AG04449 (cell line): ENCODE data around the gene AGER.
"Not testable (repeated sequence)": the region's sequence is repeated elsewhere in the genome, so short reads cannot be mapped to it uniquely, and the experiment has no call there.

Experiments
- CTCF ChIA-PET: fragments of 350-600 bp; formaldehyde crosslinking; extraction: SDS; loops from one replicate; lab custom pipeline; 2021; ENCODE audit warnings: antibody characterized with exemption; lab: Yijun Ruan, JAX
- POLR2A ChIA-PET: fragments of 400-600, 350-600 bp; formaldehyde crosslinking; extraction: SDS; loops from one replicate; lab custom pipeline; 2020; ENCODE audit warnings: antibody characterized with exemption, inconsistent platforms; lab: Yijun Ruan, JAX
- DNase-seq: peaks from one replicate; pipeline ENCODE4 v3.0.0-alpha.2; 2010; ENCODE audit warnings: low read depth, low spot score
- H3K4me3 ChIP-seq: 2 replicates; pipeline ENCODE4 v1.5.1; 2011; ENCODE audit warnings: low read depth, mild to moderate bottlenecking, control low read depth, low read length
- TF ChIP-seq, protein P1 (sequence below): IDR thresholded peaks from one replicate; pipeline ENCODE4 v1.5.1; 2011; ENCODE audit warnings: mild to moderate bottlenecking, moderate library complexity, low read length, control low read depth, inconsistent platforms; ENCODE audit not compliant: insufficient read depth; ENCODE audit errors: missing control alignments

Gene AGER

DNA sequence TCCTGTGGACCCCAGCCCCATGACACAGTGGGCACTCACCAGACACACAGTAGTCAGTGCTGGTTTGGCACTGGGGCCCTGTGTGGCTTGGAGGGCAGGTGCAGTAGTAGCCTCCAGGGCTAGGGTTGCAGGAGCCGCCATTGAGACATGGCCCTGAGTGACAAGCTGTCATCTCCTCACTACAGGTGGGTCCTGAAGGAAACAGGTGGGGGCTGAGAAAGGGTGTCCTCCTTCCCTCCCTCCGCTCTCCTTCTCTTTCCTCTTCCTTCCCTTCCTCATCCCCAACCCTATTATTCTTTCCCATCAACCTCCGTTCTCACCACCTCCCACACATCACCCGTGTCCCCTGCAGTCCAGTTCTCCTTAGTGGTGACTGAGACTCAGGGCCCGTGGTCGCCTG is 29.6 kb upstream of the AGER start:
- H3K4me3 ChIP-seq, result no peak overlapping the region
- ChIA-PET POLR2A (no interaction called here), CTCF (interaction anchor here (1.7 kb wide), 1 partner anchor 95 kb away, joined by 4 read pairs; no protein-coding TSS in a partner anchor)
- no peak for DNase-seq
- TF ChIP-seq, protein P1, sequence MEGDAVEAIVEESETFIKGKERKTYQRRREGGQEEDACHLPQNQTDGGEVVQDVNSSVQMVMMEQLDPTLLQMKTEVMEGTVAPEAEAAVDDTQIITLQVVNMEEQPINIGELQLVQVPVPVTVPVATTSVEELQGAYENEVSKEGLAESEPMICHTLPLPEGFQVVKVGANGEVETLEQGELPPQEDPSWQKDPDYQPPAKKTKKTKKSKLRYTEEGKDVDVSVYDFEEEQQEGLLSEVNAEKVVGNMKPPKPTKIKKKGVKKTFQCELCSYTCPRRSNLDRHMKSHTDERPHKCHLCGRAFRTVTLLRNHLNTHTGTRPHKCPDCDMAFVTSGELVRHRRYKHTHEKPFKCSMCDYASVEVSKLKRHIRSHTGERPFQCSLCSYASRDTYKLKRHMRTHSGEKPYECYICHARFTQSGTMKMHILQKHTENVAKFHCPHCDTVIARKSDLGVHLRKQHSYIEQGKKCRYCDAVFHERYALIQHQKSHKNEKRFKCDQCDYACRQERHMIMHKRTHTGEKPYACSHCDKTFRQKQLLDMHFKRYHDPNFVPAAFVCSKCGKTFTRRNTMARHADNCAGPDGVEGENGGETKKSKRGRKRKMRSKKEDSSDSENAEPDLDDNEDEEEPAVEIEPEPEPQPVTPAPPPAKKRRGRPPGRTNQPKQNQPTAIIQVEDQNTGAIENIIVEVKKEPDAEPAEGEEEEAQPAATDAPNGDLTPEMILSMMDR, result no peak

DNA sequence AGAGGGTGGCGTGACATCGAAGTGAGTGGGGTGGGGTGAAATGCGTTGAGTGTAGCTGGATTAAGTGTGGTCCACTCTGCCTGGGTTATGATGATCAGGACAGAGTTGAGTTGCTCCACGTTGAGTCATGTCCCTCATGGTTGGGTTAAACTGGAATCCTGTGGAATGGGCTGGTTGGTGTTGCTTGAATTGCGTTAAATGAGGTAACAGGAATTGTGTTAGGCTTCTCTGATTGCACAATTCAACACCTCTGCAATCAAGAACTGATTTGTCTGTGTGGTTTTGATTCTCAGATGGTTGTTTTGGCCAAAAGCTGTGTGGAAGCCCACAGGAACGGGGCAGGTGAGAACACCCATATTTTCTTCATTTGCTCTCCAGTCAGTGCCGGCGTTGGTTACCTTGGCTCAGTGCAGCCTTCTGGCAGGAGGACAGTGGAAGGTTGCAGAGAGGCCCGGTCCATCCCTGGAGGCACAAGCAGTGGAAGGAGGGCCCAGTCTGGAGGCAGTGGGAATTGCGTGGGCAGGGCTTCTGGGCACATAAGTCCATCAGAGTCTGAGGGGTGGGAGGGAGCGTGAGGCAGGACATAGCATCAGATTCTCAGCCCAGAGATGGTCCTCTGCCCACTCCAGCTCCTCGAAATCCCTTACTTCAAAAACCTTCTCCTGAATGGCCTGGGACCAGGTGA is 28.2 kb upstream of the AGER start:
- ChIA-PET CTCF (interaction anchor here (0.9 to 1.7 kb wide), 4 partner anchors 17 to 94 kb away, joined by 3 to 5 read pairs (median 4); no protein-coding TSS in a partner anchor), POLR2A (interaction anchor here (0.6 kb wide), 1 partner anchor 25 kb away, joined by 3 read pairs; no protein-coding TSS in a partner anchor)
- H3K4me3 ChIP-seq, result no peak overlapping the region
- DNase-seq, result no peak
- TF ChIP-seq, protein P1, result no peak

DNA sequence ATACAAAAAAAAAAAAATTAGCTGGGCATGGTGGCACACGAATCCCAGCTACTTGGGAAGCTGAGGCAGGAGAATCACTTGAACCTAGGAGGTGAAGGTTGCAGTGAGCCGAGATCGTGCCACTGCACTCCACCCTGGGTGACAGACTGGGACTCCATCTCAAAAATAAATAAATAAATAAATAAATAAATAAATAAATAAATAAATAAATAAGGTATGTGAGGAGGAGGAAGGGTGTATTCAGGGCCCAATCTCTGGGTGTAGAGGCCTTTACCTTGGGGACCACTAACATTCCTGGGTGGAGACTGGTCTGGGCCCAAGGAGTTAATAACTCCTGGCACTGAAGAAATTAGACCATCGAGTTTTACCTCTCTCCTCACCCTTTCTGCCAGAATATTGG is 27.4 kb upstream of the AGER start:
- ChIA-PET CTCF (interaction anchor here (1.1 kb wide), 2 partner anchors 33 to 35 kb away, joined by 3 to 5 read pairs; no protein-coding TSS in a partner anchor), POLR2A (interaction anchor here (0.6 kb wide), 1 partner anchor 26 kb away, joined by 3 read pairs; no protein-coding TSS in a partner anchor)

DNA sequence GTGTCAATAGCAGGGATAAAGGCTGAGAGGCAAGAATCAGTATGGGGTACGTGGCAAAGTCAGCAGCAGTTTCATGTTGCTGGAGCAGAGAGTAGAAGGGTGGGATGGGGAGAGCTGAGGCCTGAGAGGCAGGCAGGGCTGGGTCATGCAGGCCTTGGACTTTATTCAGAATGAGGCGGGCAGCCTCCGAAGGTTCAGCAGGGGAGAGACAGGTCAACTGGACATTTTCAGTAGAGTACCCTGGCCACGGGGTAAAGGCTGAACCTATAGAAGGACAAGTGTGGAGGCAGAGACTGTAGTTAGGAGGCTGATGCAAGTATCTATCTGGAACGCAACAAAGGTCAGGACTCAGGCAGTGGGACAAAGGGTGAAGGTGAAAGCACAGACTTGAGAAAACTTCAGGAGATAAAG is 26.1 kb upstream of the AGER start:
- H3K4me3 ChIP-seq, result no peak overlapping the region
- ChIA-PET CTCF (no interaction called here), POLR2A (no interaction called here)
- DNase-seq, result no peak
- TF ChIP-seq, protein P1, result no peak

More for the DNA sequence above, 27.4 kb upstream of the AGER start:
- not testable (repeated sequence) for H3K4me3 ChIP-seq, DNase-seq

DNA sequence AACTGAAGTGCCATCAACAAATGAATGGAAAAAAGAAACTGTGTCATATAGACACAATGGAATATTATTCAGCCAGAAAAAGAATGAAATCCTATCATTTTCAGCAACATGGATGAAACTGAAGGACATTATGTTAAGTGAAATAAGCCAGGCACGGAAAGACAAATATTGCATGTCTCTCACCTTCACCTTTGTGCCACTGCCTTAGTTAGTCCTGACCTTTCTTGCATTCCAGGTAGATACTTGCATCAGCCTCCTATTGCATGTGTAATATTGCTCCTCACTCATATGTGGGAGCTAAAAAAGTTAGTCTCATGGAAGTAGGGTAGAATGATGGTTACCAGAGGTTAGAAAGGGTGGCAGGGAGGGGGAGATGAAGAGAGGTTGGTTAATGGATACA is 24.9 kb upstream of the AGER start:
- CTCF ChIA-PET, result no interaction called here
- TF ChIP-seq, protein P1, result no peak
- POLR2A ChIA-PET, result no interaction called here
- DNase-seq, result no peak
- H3K4me3 ChIP-seq, result no peak overlapping the region

DNA sequence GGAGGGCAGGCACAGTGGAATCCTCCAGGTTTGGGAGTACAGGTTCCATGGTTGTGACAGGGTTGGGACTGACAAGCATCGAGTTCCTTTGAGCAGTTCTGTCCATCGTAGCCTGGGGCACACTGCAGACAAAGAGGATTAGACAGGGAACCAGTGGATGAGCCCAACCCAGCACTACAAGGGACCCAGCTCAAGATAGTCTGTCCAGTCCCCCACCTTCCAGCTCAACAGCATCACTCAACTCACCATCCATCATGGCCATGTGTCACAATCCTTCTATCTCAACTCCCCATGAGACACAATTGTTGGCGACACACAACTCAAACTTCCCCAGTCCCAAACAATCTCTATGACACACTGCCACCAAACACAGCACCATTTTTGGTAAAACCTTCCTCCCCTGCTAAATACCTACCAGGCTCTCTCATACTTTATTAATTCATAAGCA is 20.2 kb upstream of the AGER start:
- TF ChIP-seq, protein P1, result no peak
- ChIA-PET CTCF (interaction anchor here (1.2 to 1.6 kb wide), 2 partner anchors 9 to 41 kb away, joined by 4 to 6 read pairs; no protein-coding TSS in a partner anchor), POLR2A (no interaction called here)
- no peak overlapping the region for H3K4me3 ChIP-seq
- DNase-seq, result no peak
